K562 (cell line): ENCODE measurements around the gene FGFR1OP2. TPM values are rescaled to one million over a fixed set of nuclear protein-coding genes. Genes with fewer than 3 reads are reported as not detected.

Source experiments
- ATAC-seq: fragments of 200-7000 bp; cut with Tn5 transposase; 3 replicates; pipeline ENCODE4 v1.9.1; 2020; ENCODE audit warnings: moderate library complexity
- BruUV-seq: library from RNA; stranded (reverse); fragments of 400-500 nt; replicated peaks from 2 replicates; lab custom pipeline; 2021; lab: Mats Ljungman, UMichigan
- CTCF ChIA-PET: fragments of 300-600 bp; formaldehyde crosslinking; extraction: SDS; loops from one replicate; lab custom pipeline; 2021; ENCODE audit warnings: low intra/inter-chr PET ratio; lab: Yijun Ruan, JAX
- POLR2A ChIA-PET: fragments of 300-600, 350-650 bp; sonication (Branson Sonifier 250); formaldehyde crosslinking; extraction: SDS; loops from one replicate; lab custom pipeline; 2021; ENCODE audit warnings: antibody characterized with exemption, inconsistent platforms; lab: Yijun Ruan, JAX
- DNase-seq, 4 experiments: peaks; one replicate each; pipeline versions ENCODE4 v3.0.0 to v3.0.0-alpha.2; 2011 to 2018; ENCODE audit warnings: low spot score in 3 of 4, mixed read lengths in 3 of 4; ENCODE audit errors: extremely low read depth in 1 of 4
- FAIRE-seq: peaks from 2 replicates; lab custom pipeline; 2011; peaks lifted over from hg19 to GRCh38; lab: Jason Lieb, UNC
- H2AFZ ChIP-seq: 2 replicates; pipeline ENCODE4 v1.6.0; 2011; ENCODE audit warnings: low read depth, low read length, control low read depth, inconsistent platforms
- H3K27ac ChIP-seq: fragments of 200-600 bp; 3 replicates; pipeline ENCODE4 v1.8.0; 2011; ENCODE audit warnings: low read depth, mild to moderate bottlenecking, control low read depth, inconsistent platforms, low read length, moderate library complexity, mixed read lengths; ENCODE audit errors: extremely low read depth
- H3K27me3 ChIP-seq, 2 experiments: fragments of 300-600 bp in 1 of 2; 2 replicates in 1 of 2; 3 replicates in 1 of 2; pipeline versions ENCODE4 v1.6.0 to v1.8.0; 2011; ENCODE audit warnings: inconsistent platforms in 2 of 2, low read length in 2 of 2, mild to moderate bottlenecking in 1 of 2, mixed read lengths in 1 of 2, moderate library complexity in 1 of 2; ENCODE audit not compliant: control insufficient read depth in 2 of 2, insufficient read depth in 2 of 2
- H3K36me3 ChIP-seq: fragments of 300-600 bp; 3 replicates; pipeline ENCODE4 v1.8.0; 2011; ENCODE audit warnings: mild to moderate bottlenecking, low read length, inconsistent platforms; ENCODE audit not compliant: control insufficient read depth, insufficient read depth
- H3K4me1 ChIP-seq, 2 experiments: fragments of 200-600 bp in 1 of 2; replicated peaks in 1 of 2; 2 replicates in 1 of 2; 3 replicates in 1 of 2; pipeline versions ENCODE4 v1.5.1 to v1.8.0; 2011; ENCODE audit warnings: inconsistent platforms in 2 of 2, low read length in 2 of 2, mild to moderate bottlenecking in 1 of 2, mixed read lengths in 1 of 2, moderate library complexity in 1 of 2; ENCODE audit not compliant: control insufficient read depth in 2 of 2, insufficient read depth in 2 of 2
- H3K4me2 ChIP-seq: 2 replicates; pipeline ENCODE4 v1.6.1; 2011; ENCODE audit warnings: low read length, control low read depth, inconsistent platforms, mixed read lengths; ENCODE audit not compliant: insufficient read depth
- H3K4me3 ChIP-seq: fragments of 200-600 bp; sonication (generic), shearing (Covaris generic); 2 replicates; pipeline ENCODE4 v1.5.1; 2016; ENCODE audit warnings: control low read depth, inconsistent platforms
- H3K79me2 ChIP-seq: fragments of 200-600 bp; 3 replicates; pipeline ENCODE4 v1.8.0; 2011; ENCODE audit warnings: low read length, inconsistent platforms; ENCODE audit not compliant: control insufficient read depth, insufficient read depth
- H3K9ac ChIP-seq, 2 experiments: 2 replicates each; pipeline versions ENCODE4 v1.6.0 to v1.6.1; 2011; ENCODE audit warnings: low read depth in 2 of 2, low read length in 2 of 2, control low read depth in 1 of 2, inconsistent platforms in 1 of 2, mild to moderate bottlenecking in 1 of 2, mixed read lengths in 1 of 2; ENCODE audit not compliant: insufficient read depth in 1 of 2
- H3K9me1 ChIP-seq: one replicate; pipeline ENCODE4 v1.6.0; 2011; ENCODE audit warnings: inconsistent platforms, mild to moderate bottlenecking, low read length, moderate library complexity; ENCODE audit not compliant: control insufficient read depth, insufficient read depth
- H3K9me3 ChIP-seq: replicated peaks from 2 replicates; pipeline ENCODE4 v1.5.1; 2011; ENCODE audit warnings: low read depth, low read length, inconsistent platforms; ENCODE audit not compliant: control insufficient read depth, insufficient read depth
- H4K20me1 ChIP-seq: replicated peaks from 2 replicates; pipeline ENCODE4 v1.6.1; 2011; ENCODE audit warnings: low read length, inconsistent platforms, mixed read lengths; ENCODE audit not compliant: control insufficient read depth, insufficient read depth
- EP400 ChIP-seq: fragments of 450-650 bp; IDR thresholded peaks from 2 replicates; pipeline ENCODE4 v1.6.1; 2017; ENCODE audit warnings: antibody characterized with exemption, mild to moderate bottlenecking, moderate library complexity
- SIN3A ChIP-seq, 2 experiments: fragments of 150-350 bp in 1 of 2; IDR thresholded peaks; 2 replicates each; pipeline ENCODE4 v1.6.1; 2011 to 2016; ENCODE audit warnings: borderline replicate concordance in 2 of 2, low read depth in 2 of 2, low read length in 2 of 2, mild to moderate bottlenecking in 2 of 2, moderate library complexity in 2 of 2; ENCODE audit not compliant: control insufficient read depth in 1 of 2
- TAF9B ChIP-seq: fragments of 450-650 bp; IDR thresholded peaks from 2 replicates; pipeline ENCODE4 v1.6.1; 2018; ENCODE audit warnings: mild to moderate bottlenecking; ENCODE audit not compliant: partially characterized antibody
- TGIF2 ChIP-seq: sonication (generic); formaldehyde crosslinking; IDR thresholded peaks from 2 replicates; pipeline ENCODE4 v1.8.1; 2022; ENCODE audit warnings: mild to moderate bottlenecking, missing genetic modification reagents, moderate library complexity
- ZNF444 ChIP-seq: fragments of 250-450 bp; sonication (Bioruptor Pico); IDR thresholded peaks from 2 replicates; pipeline ENCODE4 v1.4.0; 2020; ENCODE audit warnings: mild to moderate bottlenecking, moderate library complexity
- ZNF57 ChIP-seq: fragments of 450-650 bp; formaldehyde crosslinking; IDR thresholded peaks from 2 replicates; pipeline ENCODE4 v1.4.0; 2020; ENCODE audit warnings: mild to moderate bottlenecking, moderate library complexity
- WGBS: fragments of 100-300 bp; shearing (Covaris generic); methylation state at CpG from one replicate; pipeline ENCODE4 v1.1.6; 2016; ENCODE audit warnings: low coverage, mixed read lengths; ENCODE audit not compliant: insufficient coverage; ENCODE audit errors: missing lambda C conversion rate; 5-methylcytosine and 5-hydroxymethylcytosine counted together
- in situ Hi-C: fragments of 300-500 bp; cut with MboI; formaldehyde crosslinking; loops from 4 replicates; pipeline ENCODE4 v1.15.0; 2018; ENCODE audit warnings: inconsistent platforms, mixed read lengths
- intact Hi-C: fragments of 100-400 bp; cut with micrococcal nuclease; formaldehyde crosslinking; loops from 2 replicates; pipeline ENCODE4 v1.14.2; 2022
- polyA plus RNA-seq, 8 experiments: library from polyadenylated mRNA; depleted of rRNA in 4 of 8; stranded (reverse) in 5 of 8; unstranded in 3 of 8; fragments of >200 nt; fragmentation: Nextera tagmentation in 2 of 8; fragmentation: Illumina TruSeq in 1 of 8; extraction: Ambion mirVana in 2 of 8; extraction: Trizol in 1 of 8; gene quantifications; 2 replicates each; pipeline versions ENCODE4 v1.2.1 to v1.2.3, GENCODE V29; 2011 to 2014; ENCODE audit warnings: inconsistent platforms in 1 of 8, missing spikeins in 1 of 8
- total RNA-seq, 7 experiments: library from RNA; depleted of rRNA in 6 of 7; stranded (reverse); fragments of >200 nt in 6 of 7; fragmentation: Illumina TruSeq in 2 of 7; extraction: Trizol in 2 of 7; gene quantifications; 2 replicates each; pipeline versions ENCODE4 v1.2.1 to v1.2.3, GENCODE V29; 2011 to 2021; ENCODE audit warnings: low replicate concordance in 1 of 7

FGFR1OP2 gene
- total and polyA plus RNA-seq, 9 of the 15 experiments (the other 6 are each of a cell fraction or from before 2014, with no cell fraction given): 31.6 to 49.0 (median 37.1) TPM

GRCh38 chr12:26921886-26922285, 16.4 kb upstream of the FGFR1OP2 start (continued):
- TF ChIP-seq EP400 (no peak), TAF9B (no peak)
- TF ChIP-seq, all 486 proteins: peak for 0

DNA sequence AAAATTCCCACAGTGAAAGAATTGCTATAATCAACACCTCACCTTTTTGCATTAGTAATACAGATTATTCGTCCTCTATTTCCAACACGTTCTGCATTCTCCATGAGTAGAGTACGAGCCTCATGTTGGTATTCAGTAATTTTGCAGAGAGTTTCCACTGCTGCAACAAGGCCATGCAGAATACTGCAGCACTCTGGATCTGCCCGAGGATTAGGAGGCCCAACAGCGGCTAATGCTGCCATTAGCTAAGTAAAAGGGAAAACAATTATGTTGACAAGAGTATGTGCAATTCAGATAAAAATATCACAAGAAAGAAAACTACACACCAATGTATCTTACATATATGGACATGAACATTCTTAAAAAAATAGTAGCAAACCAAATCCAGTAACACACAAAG, 9.6 kb upstream of the FGFR1OP2 start:
- 96% methylated on average over 5 of the region's 5 CpGs for WGBS
- no peaks in the 10 kb centered on the region for H3K9me3 ChIP-seq
- POLR2A ChIA-PET: interaction anchor here (1.1 kb wide), 1 partner anchor 9 kb away, joined by 5 read pairs; no protein-coding TSS in a partner anchor
- CTCF ChIA-PET: no interaction called here
- DNase-seq (no peak), ATAC-seq (no peak), FAIRE-seq (no peak)
- no peaks in the 10 kb centered on the region for H3K27me3 ChIP-seq
- no peak overlapping the region for H3K9ac ChIP-seq
- H4K20me1 ChIP-seq: no peaks in the 10 kb centered on the region
- no peak overlapping the region for H2AFZ ChIP-seq
- H3K4me3 ChIP-seq: no peak overlapping the region
- H3K9me1 ChIP-seq: no peaks in the 10 kb centered on the region
- H3K4me1 ChIP-seq: no peaks in the 10 kb centered on the region
- no peak overlapping the region for H3K27ac ChIP-seq
- no peak for TF ChIP-seq TGIF2
- no peak for TF ChIP-seq SIN3A (IDR thresholded peaks at IDR 0.05; ENCODE audit: borderline replicate concordance in 2 of 2, control insufficient read depth in 1 of 2, low read depth in 2 of 2, low read length in 2 of 2)
- TF ChIP-seq ZNF57 (CRISPR knock-in tag): no peak
- no peak for TF ChIP-seq ZNF444 (CRISPR knock-in tag)
- TF ChIP-seq, all 486 proteins: peak for 0
- H3K4me2 ChIP-seq: no peak overlapping the region
- no TSS peak for BruUV-seq
- H3K36me3 ChIP-seq: peaks cover 85% of the 10 kb centered on the region
- in situ Hi-C loops (no loop called here), intact Hi-C loops (no loop called here)
- peaks cover 31% of the 10 kb centered on the region for H3K79me2 ChIP-seq
